NK-92 (cell line): ENCODE measurements around the gene CEP85L.
A peak's percentile ranks its signal among the peaks of the same experiment; 100 is the strongest.

ENCODE experiments used
- DNase-seq: peaks from one replicate; lab custom pipeline; 2025; ENCODE audit not compliant: unreplicated experiment; lab: John Stamatoyannopoulos, UW

CEP85L gene

GRCh38 chr6:118651282-118652050, at the start of gene CEP85L:
CEP85L (minus strand) TSS chr6:118651591; CDS start chr6:118651269, 322 bp downstream.
- peak; percentile 46 for DNase-seq

- DNase-seq: no peak
Observed at GRCh38 chr6:118700531-118700930, 49.1 kb upstream of the CEP85L start.

- no peak for DNase-seq
Observed at GRCh38 chr6:118697554-118697953, 46.2 kb upstream of the CEP85L start.

- no peak for DNase-seq
Observed at GRCh38 chr6:118696271-118696670, 44.9 kb upstream of the CEP85L start.

GRCh38 chr6:118693562-118693961, 42.2 kb upstream of the CEP85L start:
- no peak for DNase-seq

GRCh38 chr6:118685823-118686449, 34.5 kb upstream of the CEP85L start:
- DNase-seq: no peak

GRCh38 chr6:118683881-118684872, 32.8 kb upstream of the CEP85L start:
- no peak for DNase-seq

GRCh38 chr6:118680452-118681095, 29.2 kb upstream of the CEP85L start:
- DNase-seq: no peak

- no peak for DNase-seq
Observed at GRCh38 chr6:118679327-118679901, 28.0 kb upstream of the CEP85L start.

- no peak for DNase-seq
Observed at GRCh38 chr6:118678866-118679265, 27.5 kb upstream of the CEP85L start.

- no peak for DNase-seq
Observed at GRCh38 chr6:118677193-118677592, 25.8 kb upstream of the CEP85L start.

GRCh38 chr6:118675225-118675624, 23.8 kb upstream of the CEP85L start:
- no peak for DNase-seq

GRCh38 chr6:118674772-118675171, 23.4 kb upstream of the CEP85L start:
- DNase-seq: no peak

- DNase-seq: no peak
Observed at GRCh38 chr6:118672678-118673077, 21.3 kb upstream of the CEP85L start.

GRCh38 chr6:118669561-118669960, 18.2 kb upstream of the CEP85L start:
- DNase-seq: no peak

GRCh38 chr6:118668761-118669385, 17.5 kb upstream of the CEP85L start:
- no peak for DNase-seq

- no peak for DNase-seq
Observed at GRCh38 chr6:118667988-118668387, 16.6 kb upstream of the CEP85L start.

GRCh38 chr6:118665011-118665410, 13.6 kb upstream of the CEP85L start:
- DNase-seq: no peak

GRCh38 chr6:118663993-118664985, 12.9 kb upstream of the CEP85L start:
- no peak for DNase-seq
